ENCODE data around the gene CAMKMT. TPM values are rescaled to one million over a fixed set of nuclear protein-coding genes. Genes with fewer than 3 reads are reported as not detected.

The CAMKMT gene
- total RNA-seq, 1 experiment from 2014 or later, result 17.4 TPM

DNA sequence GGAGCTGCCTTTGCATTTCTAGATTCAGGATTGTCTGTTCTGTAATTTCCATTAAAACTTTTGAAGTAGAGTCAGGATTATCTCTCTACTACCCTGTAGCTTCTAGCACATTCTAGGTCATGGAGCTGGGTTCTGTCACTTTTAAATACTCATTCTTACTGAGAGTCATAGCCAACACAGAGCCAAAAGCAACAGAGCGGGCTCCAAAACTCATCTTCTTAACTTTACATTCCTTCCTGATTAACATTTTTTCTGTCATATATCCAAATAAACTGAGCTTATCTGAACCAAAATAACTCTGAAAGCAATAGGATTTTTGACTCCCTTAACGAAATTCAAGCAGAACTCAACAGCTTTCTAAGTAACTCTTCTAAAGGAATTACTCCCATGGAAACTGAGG is 13.3 kb upstream of the CAMKMT start:
- Histone ChIP-seq H2BK5ac (ENCODE audit: insufficient read length, low read length) (no peak overlapping the region), H3K79me1 (ENCODE audit: insufficient read depth, low read depth, low read length, poor library complexity, severe bottlenecking) (no peaks in the 10 kb centered on the region), H3K23me2 (ENCODE audit: insufficient read length, low read depth, low read length, poor library complexity, severe bottlenecking) (no peaks in the 10 kb centered on the region), H3K27me3 (ENCODE audit: insufficient read depth, low read length) (no peaks in the 10 kb centered on the region), H2BK15ac (ENCODE audit: low read depth, low read length) (no peak overlapping the region), H3K9ac (ENCODE audit: extremely low read depth, insufficient read length, low read length) (no peak overlapping the region), H3K79me2 (ENCODE audit: insufficient read depth, low read length) (no peaks in the 10 kb centered on the region), H3T11ph (ENCODE audit: low read length) (no peak overlapping the region), H3K4me2 (ENCODE audit: insufficient read depth, insufficient read length, low read length) (no peak overlapping the region), H3K14ac (ENCODE audit: insufficient read depth, low read length) (no peak overlapping the region), H3K4me1 (ENCODE audit: insufficient read depth, low read length) (no peaks in the 10 kb centered on the region), H3K18ac (ENCODE audit: insufficient read length, low read depth, low read length) (no peak overlapping the region), H4K5ac (ENCODE audit: insufficient read length, low read depth, low read length) (no peak overlapping the region), H4K8ac (replicated peaks; ENCODE audit: insufficient read length, low read depth, low read length) (no peak overlapping the region), H3K56ac (ENCODE audit: insufficient read length, low read depth, low read length) (no peak overlapping the region), H2BK12ac (ENCODE audit: insufficient read length, low read depth, low read length) (no peak overlapping the region), H2BK120ac (ENCODE audit: low read depth, low read length, poor library complexity, severe bottlenecking) (no peak overlapping the region), H4K91ac (ENCODE audit: insufficient read length, low read depth, low read length) (no peak overlapping the region), H3K4ac (ENCODE audit: low read depth, low read length) (no peak overlapping the region), H3K27ac (ENCODE audit: insufficient read length, low read depth, low read length) (no peak overlapping the region), H2BK20ac (ENCODE audit: low read depth, low read length, poor library complexity, severe bottlenecking) (no peak overlapping the region), H4K20me1 (ENCODE audit: control insufficient read depth, insufficient read depth, insufficient read length) (no peaks in the 10 kb centered on the region), H2AK5ac (ENCODE audit: insufficient read length, low read length) (no peak overlapping the region), H3K23ac (ENCODE audit: insufficient read length, low read depth, low read length) (no peak overlapping the region), H3K9me3 (ENCODE audit: control insufficient read depth, low read depth, low read length) (no peaks in the 10 kb centered on the region), H2AFZ (ENCODE audit: low read length) (no peak overlapping the region)
- no peak for TF ChIP-seq CTCF (conservative IDR thresholded peaks at IDR 0.05)
- Mint-ChIP-seq H3K27ac (no peak overlapping the region; a peak in 1 of 7 replicates), H3K4me3 (no peak overlapping the region), H3K9me3 (no peaks in the 10 kb centered on the region), H3K4me1 (peaks cover 13% of the 10 kb centered on the region in 2 experiments), H3K27me3 (ENCODE audit: low read depth) (no peaks in the 10 kb centered on the region), H3K36me3 (ENCODE audit: insufficient read depth in 1 of 3, low read depth in 3 of 3) (peaks cover 3 to 10% (median 8%) of the 10 kb centered on the region in 3 experiments; a peak in 4 of 7 replicates)
- WGBS (ENCODE audit: extremely low coverage, insufficient read length, low lambda C conversion rate), result no CpG with 5 or more reads among the region's 2 CpGs
- DNase-seq, result no peak

Measured in H9 (cell line).